ENCODE results near the gene AGPAT4. TPM values are rescaled to one million over a fixed set of nuclear protein-coding genes. Genes with fewer than 3 reads are reported as not detected.
"Not testable (repeated sequence)": the region's sequence is repeated elsewhere in the genome, so short reads cannot be mapped to it uniquely, and the experiment has no call there.

The AGPAT4 gene
- total RNA-seq, 1 donor from 2014 or later = 6.1 TPM

- no peak for DNase-seq (ENCODE audit: low read depth, low spot score)
Observed at GRCh38 chr6:161139304-161139765, 134.5 kb downstream of the AGPAT4 start.

GRCh38 chr6:161138543-161139303 lies 135.1 kb downstream of the AGPAT4 start:
- no peak for DNase-seq (ENCODE audit: low read depth, low spot score)

- no peak for DNase-seq (ENCODE audit: low read depth, low spot score)
Observed at GRCh38 chr6:161137839-161138542, 135.9 kb downstream of the AGPAT4 start.

DNA sequence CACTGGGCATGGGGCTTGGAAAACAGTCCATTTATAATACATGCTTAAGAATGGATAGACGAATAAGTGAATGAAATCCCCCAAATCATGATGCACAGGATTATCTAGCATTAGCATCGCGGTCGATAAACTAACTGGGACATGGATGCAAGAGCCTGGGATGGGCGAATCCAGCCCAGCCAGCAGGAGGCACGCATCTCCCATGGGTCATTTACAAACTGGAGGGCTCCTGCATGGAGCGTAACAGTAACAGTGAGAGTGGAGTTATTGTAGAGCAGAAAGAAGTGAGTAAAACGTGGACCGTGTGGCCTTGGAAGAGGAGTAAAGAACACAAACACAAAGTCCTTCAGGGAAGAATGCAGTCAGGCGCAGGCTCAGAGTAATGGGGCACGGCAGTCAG lies 136.5 kb downstream of the AGPAT4 start:
- DNase-seq (ENCODE audit: low read depth, low spot score) = no peak

GRCh38 chr6:161136655-161137054 lies 137.2 kb downstream of the AGPAT4 start:
- no peak for DNase-seq (ENCODE audit: low read depth, low spot score)

- no peak for DNase-seq (ENCODE audit: low read depth, low spot score)
Observed at GRCh38 chr6:161135695-161136591, 137.9 kb downstream of the AGPAT4 start.

- DNase-seq (ENCODE audit: low read depth, low spot score) = no peak
Observed at GRCh38 chr6:161134550-161135298, 139.1 kb downstream of the AGPAT4 start.

DNA sequence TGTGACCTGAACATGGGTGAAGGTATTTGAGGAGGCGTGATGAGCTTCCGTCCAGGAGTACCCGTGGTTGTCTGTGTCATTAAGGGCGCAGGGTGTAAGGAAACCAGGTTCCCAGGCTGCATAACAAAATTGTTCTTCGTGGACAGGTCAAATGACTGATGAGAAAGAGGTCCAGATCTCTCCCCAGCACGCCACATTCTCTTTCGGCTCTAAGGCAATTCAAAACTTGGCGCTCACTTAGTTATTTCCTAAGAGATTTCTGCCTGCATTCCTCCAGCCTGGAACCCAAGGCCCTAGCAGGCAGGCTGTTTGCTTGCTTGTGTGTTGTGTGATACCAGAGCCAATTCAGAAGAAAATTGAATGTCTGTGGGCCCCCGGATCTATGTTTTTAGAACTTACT lies 139.9 kb downstream of the AGPAT4 start:
- DNase-seq (ENCODE audit: low read depth, low spot score) = no peak

GRCh38 chr6:161132384-161132783 lies 141.5 kb downstream of the AGPAT4 start:
- DNase-seq (ENCODE audit: low read depth, low spot score) = no peak

- no peak for DNase-seq (ENCODE audit: low read depth, low spot score)
Observed at GRCh38 chr6:161130967-161131766, 142.7 kb downstream of the AGPAT4 start.

DNA sequence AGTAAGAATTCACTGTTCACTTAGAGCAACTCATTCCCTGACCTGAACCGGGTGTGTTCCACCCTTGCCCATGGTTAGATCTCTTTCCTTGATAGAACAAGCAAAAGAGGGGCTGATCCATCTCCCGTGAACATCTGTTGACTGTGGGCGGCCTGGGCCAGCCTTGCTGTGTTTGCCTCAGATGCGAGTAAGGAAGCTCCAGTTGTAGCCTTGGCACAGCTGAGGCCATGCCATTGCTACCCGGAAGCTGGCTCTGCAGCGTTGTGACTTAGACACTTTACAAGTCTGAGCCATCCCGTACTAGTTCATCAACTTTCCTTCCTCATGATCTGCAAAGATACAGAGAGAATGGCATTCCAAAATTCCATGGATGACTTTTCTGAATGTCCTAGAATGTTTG lies 143.3 kb downstream of the AGPAT4 start:
- DNase-seq (ENCODE audit: low read depth, low spot score) = no peak

DNA sequence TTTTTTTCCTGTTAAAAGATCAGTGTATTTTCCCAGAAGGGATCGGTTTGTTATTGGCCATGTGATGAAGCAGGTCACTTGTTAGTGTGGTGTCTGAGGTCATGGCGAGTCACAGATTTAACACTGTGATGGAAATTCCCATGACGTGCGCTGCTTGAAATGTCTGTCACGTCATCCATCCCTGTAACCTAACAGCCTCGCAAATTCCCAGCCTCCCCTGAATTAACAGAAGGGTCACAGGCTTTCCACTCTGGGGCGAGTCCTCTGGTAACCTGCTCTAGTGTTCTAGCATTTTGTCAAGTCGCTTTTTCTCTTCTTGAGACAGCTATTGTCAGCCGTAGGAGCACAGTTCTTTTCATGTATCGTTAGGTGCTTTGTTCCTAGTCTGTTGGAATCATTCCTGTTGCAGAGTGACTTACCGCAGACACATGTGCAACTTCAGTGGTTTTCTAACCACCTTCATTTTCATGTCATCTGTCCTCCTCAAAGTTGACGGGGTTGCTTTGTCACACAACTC lies 145.1 kb downstream of the AGPAT4 start:
- DNase-seq (ENCODE audit: low read depth, low spot score) = no peak

DNA sequence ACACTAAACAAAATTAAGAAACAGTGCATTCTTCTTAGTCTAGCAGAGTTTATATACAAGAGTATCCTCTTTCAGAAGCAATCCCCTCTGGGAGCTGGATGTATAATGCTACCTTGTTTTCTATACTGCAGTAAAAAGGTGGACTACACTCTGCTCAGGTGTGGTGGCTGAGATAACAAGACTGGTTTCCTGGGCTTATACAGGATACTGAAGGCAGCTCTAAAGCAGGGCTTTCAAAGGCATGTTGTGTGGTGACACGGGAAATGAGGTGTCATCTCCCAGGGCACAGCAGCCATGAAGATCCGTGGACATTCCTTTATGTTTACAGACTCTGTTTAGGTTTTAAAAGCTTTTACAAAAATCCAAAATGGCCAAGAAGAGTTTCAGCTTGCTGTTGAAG lies 145.6 kb downstream of the AGPAT4 start:
- no peak for DNase-seq (ENCODE audit: low read depth, low spot score)

GRCh38 chr6:161127071-161127740 lies 146.7 kb downstream of the AGPAT4 start:
- DNase-seq (ENCODE audit: low read depth, low spot score) = no peak

DNA sequence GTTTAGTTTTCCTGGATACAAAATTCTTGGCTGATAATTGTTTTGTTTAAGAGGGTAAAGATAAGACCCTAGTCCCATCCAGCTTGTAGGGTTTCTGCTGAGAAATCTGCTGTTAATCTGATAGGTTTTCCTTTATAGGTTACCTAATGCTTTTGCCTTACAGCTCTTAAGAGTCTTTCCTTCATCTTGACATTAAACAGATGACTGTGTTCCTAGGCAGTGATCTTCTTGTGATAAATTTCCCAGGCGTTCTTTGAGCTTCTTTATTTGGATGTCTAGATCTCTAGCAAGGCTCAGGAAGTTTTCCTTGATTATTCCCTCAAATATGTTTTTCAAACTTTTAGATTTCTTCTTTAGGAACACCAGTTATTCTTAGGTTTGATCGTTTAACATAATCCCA lies 148.3 kb downstream of the AGPAT4 start:
- no peak for DNase-seq (ENCODE audit: low read depth, low spot score)

DNA sequence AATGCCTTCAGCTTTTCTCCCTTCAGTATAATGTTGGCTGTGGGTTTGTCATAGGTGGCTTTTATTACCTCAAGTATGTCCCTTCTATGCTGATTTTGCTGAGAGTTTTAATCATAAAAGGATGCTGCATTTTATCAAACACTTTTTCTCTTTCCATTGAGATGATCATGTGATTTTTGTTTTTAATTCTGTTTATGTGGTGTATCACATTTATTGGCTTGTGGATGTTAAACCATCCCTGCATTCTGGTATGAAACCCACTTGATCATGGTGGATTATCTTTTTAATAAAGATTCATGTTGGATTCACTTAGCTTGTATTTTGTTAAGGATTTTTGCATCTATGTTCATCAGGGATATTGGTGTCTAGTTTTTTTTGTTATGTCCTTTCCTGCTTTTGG lies 150.5 kb downstream of the AGPAT4 start:
- not testable (repeated sequence) for DNase-seq (ENCODE audit: low read depth, low spot score)

- no peak for DNase-seq (ENCODE audit: low read depth, low spot score)
Observed at GRCh38 chr6:161117942-161118341, 155.9 kb downstream of the AGPAT4 start.

DNA sequence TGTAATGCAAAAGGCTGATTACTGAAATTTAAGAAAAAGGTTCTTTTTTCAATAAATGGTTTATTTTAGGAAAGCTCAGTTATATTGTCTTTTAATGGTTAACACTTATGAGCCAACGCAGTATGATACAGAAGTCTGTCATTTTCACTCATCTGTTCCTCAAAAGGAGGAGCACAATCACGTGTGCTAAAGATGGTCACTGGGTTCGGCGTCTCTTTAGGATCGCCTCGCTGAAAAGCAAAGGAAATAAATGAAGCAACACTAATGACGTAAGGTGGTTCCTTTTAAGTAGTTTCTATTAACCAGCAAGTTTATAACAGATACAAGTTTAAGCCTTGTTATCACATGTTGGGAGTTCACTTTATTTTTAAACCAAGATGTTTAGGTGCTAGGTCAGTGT lies 156.6 kb downstream of the AGPAT4 start:
- DNase-seq (ENCODE audit: low read depth, low spot score) = no peak

DNA sequence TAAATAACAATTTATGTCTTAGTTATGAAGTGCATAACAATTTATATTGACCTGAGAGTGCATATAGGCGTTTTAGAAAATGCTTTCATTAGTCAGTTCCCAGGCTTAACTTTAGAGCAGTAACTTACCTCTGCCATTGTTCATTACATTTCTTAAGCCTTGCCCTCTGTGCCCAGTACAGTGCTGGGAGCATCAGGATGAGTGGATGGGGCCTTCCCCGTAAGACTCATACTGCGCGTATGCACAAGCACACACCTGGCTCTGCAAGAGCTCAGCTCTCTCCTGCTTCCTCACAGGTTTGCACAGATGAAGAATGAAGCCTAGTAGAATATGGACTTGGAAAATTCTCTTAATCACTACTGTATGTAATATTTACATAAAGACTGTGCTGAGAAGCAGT lies 157.3 kb downstream of the AGPAT4 start:
- DNase-seq (ENCODE audit: low read depth, low spot score) = no peak

DNA sequence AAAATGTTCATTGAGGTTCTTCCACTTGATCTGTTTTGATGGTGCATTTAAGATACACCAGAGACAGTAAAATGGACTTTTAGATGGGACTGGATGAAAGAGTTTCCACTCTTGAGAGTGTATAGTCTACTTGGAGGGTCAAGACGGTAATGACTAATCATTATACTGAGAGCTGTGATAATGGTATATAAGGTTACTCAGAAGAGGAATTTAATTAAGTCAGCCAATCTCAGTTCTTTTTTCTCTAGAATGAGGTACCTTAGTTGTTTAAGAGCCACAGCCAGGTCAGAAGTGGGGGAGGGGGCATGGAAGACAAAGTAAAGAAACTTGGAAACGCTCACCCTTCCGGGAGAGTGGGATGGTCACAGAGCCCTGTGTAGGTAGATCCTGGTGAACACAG lies 158.4 kb downstream of the AGPAT4 start:
- DNase-seq (ENCODE audit: low read depth, low spot score) = no peak

Data from pulmonary artery endothelial cell (primary cell).